ENCODE measurements around the gene NPC1. TPM values are rescaled to one million over a fixed set of nuclear protein-coding genes. Genes with fewer than 3 reads are reported as not detected.

Gene NPC1
- total RNA-seq, 6 experiments from 2014 or later, result 25.4 to 46.2 (median 34.3) TPM

DNA sequence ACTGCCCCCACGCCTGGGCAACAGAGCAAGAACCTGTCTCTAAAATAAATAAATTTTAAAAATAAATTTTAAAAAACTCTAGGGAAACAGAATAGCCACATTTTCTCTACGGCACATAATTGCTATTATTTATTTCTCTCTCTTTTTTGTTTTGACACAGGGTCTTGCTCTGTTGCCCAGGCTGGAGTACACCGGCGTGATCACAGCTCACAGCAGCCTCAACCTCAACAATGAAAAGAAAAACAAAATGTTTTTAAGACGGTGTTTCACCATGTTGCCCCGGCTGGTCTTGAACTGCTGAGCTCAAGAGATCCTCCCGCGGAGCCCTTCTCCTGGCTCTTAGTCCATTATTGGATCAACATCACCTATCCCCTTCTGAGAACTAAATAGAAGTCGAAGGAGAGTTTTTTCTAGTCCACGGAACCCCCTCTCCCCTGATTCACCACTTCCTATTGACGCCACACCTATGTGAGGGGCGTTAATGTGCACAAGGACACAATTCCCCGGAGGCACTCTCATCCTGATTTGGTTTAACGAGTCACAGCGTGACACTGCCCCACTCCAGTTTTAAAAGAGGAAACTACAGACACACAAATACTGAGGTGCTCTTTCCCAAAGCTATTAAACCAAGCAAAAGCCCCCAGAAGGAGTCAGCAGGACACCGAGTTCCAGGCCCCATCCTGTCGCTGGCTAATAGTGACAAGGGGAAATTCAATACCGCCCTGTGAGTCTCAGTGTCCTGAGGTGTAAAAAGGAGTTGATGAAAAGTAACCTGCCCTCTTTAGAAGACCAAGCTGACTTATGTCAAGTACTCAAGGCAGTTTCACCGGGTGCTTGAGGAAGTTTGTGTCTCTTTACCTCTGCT lies 1.1 kb downstream of the NPC1 start:
- Mint-ChIP-seq H3K4me3 (peak overlapping the region; percentile 91), H3K9me3 (no peaks in the 10 kb centered on the region), H3K27ac (peak overlapping the region; percentile 98), H3K4me1 (ENCODE audit: low read depth) (peaks cover 62% of the 10 kb centered on the region), H3K27me3 (ENCODE audit: insufficient read depth) (no peaks in the 10 kb centered on the region), H3K36me3 (ENCODE audit: low read depth) (peaks cover 16% of the 10 kb centered on the region)
- peak; percentile 13 for DNase-seq
- TF ChIP-seq, protein P1, sequence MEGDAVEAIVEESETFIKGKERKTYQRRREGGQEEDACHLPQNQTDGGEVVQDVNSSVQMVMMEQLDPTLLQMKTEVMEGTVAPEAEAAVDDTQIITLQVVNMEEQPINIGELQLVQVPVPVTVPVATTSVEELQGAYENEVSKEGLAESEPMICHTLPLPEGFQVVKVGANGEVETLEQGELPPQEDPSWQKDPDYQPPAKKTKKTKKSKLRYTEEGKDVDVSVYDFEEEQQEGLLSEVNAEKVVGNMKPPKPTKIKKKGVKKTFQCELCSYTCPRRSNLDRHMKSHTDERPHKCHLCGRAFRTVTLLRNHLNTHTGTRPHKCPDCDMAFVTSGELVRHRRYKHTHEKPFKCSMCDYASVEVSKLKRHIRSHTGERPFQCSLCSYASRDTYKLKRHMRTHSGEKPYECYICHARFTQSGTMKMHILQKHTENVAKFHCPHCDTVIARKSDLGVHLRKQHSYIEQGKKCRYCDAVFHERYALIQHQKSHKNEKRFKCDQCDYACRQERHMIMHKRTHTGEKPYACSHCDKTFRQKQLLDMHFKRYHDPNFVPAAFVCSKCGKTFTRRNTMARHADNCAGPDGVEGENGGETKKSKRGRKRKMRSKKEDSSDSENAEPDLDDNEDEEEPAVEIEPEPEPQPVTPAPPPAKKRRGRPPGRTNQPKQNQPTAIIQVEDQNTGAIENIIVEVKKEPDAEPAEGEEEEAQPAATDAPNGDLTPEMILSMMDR (IDR thresholded peaks at IDR 0.05), result no peak

GRCh38 chr18:23584019-23584983 lies 2.0 kb downstream of the NPC1 start:
- TF ChIP-seq, protein P1 (IDR thresholded peaks at IDR 0.05), result no peak
- Mint-ChIP-seq H3K4me1 (ENCODE audit: low read depth) (peaks cover 71% of the 10 kb centered on the region), H3K27me3 (ENCODE audit: insufficient read depth) (no peaks in the 10 kb centered on the region), H3K36me3 (ENCODE audit: low read depth) (peaks cover 16% of the 10 kb centered on the region), H3K9me3 (no peaks in the 10 kb centered on the region), H3K4me3 (peak overlapping the region; percentile 91), H3K27ac (no peak overlapping the region)
- DNase-seq, result no peak

DNA sequence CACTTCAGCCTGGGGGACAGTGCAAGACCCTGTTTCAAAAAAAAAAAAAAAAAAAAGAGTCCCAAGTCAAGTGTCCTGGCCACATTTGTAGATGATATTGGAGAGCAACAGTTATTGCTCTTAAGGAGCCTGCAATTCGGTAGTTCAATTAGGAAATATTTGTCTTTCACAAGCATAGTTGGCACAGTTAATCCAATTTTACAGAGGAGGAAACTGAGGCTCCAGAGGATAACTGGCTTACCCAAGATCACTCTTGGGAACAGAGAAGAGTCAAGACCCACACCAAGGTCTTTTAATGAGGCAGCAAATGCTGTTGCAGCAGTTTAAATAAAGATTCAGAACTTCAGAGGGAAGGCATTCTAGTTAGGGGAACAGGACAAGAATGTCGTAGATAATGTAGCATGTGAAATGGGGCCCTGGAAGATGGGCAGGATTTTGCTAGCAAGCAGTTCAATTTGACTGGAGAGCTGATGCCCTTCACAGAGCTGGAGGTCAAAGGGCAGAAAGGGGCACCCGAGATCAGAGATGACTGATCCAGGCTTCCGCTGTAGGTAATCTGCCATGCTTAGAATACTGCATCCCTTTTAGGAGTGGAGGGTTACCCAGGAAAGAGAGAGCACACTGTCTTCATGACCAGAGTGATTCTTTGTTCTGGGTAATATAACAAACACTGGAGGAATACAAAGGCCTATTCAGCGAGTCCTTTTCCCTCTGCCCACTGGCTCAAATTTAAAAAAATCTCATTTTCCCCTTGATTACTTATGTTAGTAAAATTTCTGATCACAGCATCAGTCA lies 3.0 kb downstream of the NPC1 start:
- Mint-ChIP-seq H3K27ac (no peak overlapping the region), H3K9me3 (no peaks in the 10 kb centered on the region; the same call in 1 of the 2 replicates), H3K27me3 (ENCODE audit: insufficient read depth) (no peaks in the 10 kb centered on the region), H3K4me1 (ENCODE audit: low read depth) (peaks cover 75% of the 10 kb centered on the region), H3K36me3 (ENCODE audit: low read depth) (peaks cover 26% of the 10 kb centered on the region), H3K4me3 (peak overlapping the region; percentile 91; the same call in 1 of the 2 replicates)
- TF ChIP-seq, protein P1 (IDR thresholded peaks at IDR 0.05), result no peak
- no peak for DNase-seq

GRCh38 chr18:23580677-23581367 lies 5.5 kb downstream of the NPC1 start:
- peak overlapping the region; percentile 81 for H3K27ac Mint-ChIP-seq
- H3K27me3 Mint-ChIP-seq (ENCODE audit: insufficient read depth), result no peaks in the 10 kb centered on the region
- peak; percentile 91 for DNase-seq
- H3K36me3 Mint-ChIP-seq (ENCODE audit: low read depth), result peaks cover 34% of the 10 kb centered on the region
- peak overlapping the region; percentile 76 for H3K4me3 Mint-ChIP-seq
- no peaks in the 10 kb centered on the region; the same call in 1 of the 2 replicates for H3K9me3 Mint-ChIP-seq
- TF ChIP-seq, protein P1 (IDR thresholded peaks at IDR 0.05), result no peak
- H3K4me1 Mint-ChIP-seq (ENCODE audit: low read depth), result peaks cover 67% of the 10 kb centered on the region

All from HFFc6 (cell line).